Caco-2 (cell line): Measurements from ENCODE around the gene DUSP11. TPM values are rescaled to one million over a fixed set of nuclear protein-coding genes. Genes with fewer than 3 reads are reported as not detected.

ENCODE experiments used
- BruUV-seq: library from RNA; stranded (reverse); fragments of 400-500 nt; replicated peaks from 2 replicates; lab custom pipeline; 2021; lab: Mats Ljungman, UMichigan
- CTCF ChIA-PET: fragments of 300-600 bp; sonication (Branson Sonifier 250); formaldehyde crosslinking; loops from one replicate; lab custom pipeline; 2022; ENCODE audit warnings: antibody characterized with exemption; lab: Charles Lee
- POLR2A ChIA-PET: fragments of 300-600 bp; sonication (Branson Sonifier 250); formaldehyde crosslinking; loops from one replicate; lab custom pipeline; 2022; ENCODE audit warnings: antibody characterized with exemption; lab: Charles Lee
- DNase-seq, 2 experiments: peaks; one replicate each; pipeline versions ENCODE4 v3.0.0 to v3.0.0-alpha.2; 2020 to 2022
- H3K27me3 ChIP-seq: replicated peaks from 2 replicates; pipeline ENCODE4 v1.6.0; 2011; ENCODE audit warnings: low read length; ENCODE audit not compliant: control insufficient read depth, insufficient read depth
- H3K36me3 ChIP-seq: 2 replicates; pipeline ENCODE4 v1.5.1; 2011; ENCODE audit warnings: low read length; ENCODE audit not compliant: control insufficient read depth, insufficient read depth
- H3K4me1 ChIP-seq: fragments of 250-450 bp; sonication (Bioruptor Pico); 2 replicates; pipeline ENCODE4 v1.5.1; 2020; ENCODE audit warnings: mild to moderate bottlenecking
- H3K4me3 ChIP-seq: 2 replicates; pipeline ENCODE4 v1.5.1; 2011; ENCODE audit warnings: low read depth, mild to moderate bottlenecking, control low read depth, low read length
- H3K9me3 ChIP-seq: fragments of 250-450 bp; sonication (Bioruptor Pico); 2 replicates; pipeline ENCODE4 v1.5.1; 2020; ENCODE audit warnings: mild to moderate bottlenecking, moderate library complexity
- H3K27ac Mint-ChIP-seq: one replicate; pipeline ENCODE4 v1.8.0; 2022; ENCODE audit warnings: mixed read lengths; ENCODE audit not compliant: unreplicated experiment
- H3K27me3 Mint-ChIP-seq: one replicate; pipeline ENCODE4 v1.8.0; 2022; ENCODE audit warnings: mixed read lengths; ENCODE audit not compliant: insufficient read depth, unreplicated experiment
- H3K36me3 Mint-ChIP-seq: one replicate; pipeline ENCODE4 v1.8.0; 2022; ENCODE audit warnings: mild to moderate bottlenecking, mixed read lengths; ENCODE audit not compliant: insufficient read depth, unreplicated experiment
- H3K4me1 Mint-ChIP-seq: one replicate; pipeline ENCODE4 v1.8.0; 2022; ENCODE audit warnings: low read depth, mixed read lengths; ENCODE audit not compliant: unreplicated experiment
- H3K4me3 Mint-ChIP-seq: one replicate; pipeline ENCODE4 v1.8.0; 2022; ENCODE audit warnings: mild to moderate bottlenecking, moderate library complexity, mixed read lengths; ENCODE audit not compliant: unreplicated experiment
- H3K9me3 Mint-ChIP-seq: one replicate; pipeline ENCODE4 v1.8.0; 2022; ENCODE audit warnings: mixed read lengths; ENCODE audit not compliant: unreplicated experiment
- intact Hi-C: fragments of 100-400 bp; cut with micrococcal nuclease; formaldehyde crosslinking; loops from one replicate; pipeline ENCODE4 v1.10.0; 2022; ENCODE audit not compliant: unreplicated experiment
- total RNA-seq: library from RNA; stranded (reverse); gene quantifications from 2 replicates; pipeline ENCODE4 v1.2.3, GENCODE V29; 2022
- TF ChIP-seq, protein P1 (sequence below), 2 experiments: fragments of 200-600 bp in 1 of 2; IDR thresholded peaks; 1 replicate in 1 of 2; 2 replicates in 1 of 2; pipeline versions ENCODE4 v1.5.1 to v1.8.0; 2011 to 2022; ENCODE audit warnings: antibody characterized with exemption in 1 of 2, control low read depth in 1 of 2, inconsistent platforms in 1 of 2, low read depth in 1 of 2, low read length in 1 of 2, mild to moderate bottlenecking in 1 of 2, moderate library complexity in 1 of 2; ENCODE audit not compliant: insufficient read depth in 1 of 2, severe bottlenecking in 1 of 2, unreplicated experiment in 1 of 2

Gene DUSP11
- total RNA-seq, 1 experiment from 2014 or later = 24.3 TPM

DNA sequence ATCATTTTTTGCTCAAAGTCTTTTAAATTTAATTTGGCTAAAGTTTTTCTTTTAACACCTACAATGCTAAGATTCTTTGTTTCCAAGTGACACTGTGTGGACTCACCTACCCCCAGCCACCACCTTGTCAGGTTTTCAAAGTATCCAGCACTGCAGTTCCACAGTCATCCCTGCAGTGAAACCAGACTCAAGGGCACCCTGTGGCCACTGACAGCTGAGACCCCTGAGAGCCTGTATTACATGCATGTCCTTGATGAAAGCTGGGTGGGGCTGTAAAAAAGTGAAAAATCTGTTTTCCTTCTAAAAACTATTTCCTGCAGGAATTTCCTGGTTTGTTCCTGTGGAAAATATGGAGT is 62.7 kb downstream of the DUSP11 start:
- TF ChIP-seq, protein P1, sequence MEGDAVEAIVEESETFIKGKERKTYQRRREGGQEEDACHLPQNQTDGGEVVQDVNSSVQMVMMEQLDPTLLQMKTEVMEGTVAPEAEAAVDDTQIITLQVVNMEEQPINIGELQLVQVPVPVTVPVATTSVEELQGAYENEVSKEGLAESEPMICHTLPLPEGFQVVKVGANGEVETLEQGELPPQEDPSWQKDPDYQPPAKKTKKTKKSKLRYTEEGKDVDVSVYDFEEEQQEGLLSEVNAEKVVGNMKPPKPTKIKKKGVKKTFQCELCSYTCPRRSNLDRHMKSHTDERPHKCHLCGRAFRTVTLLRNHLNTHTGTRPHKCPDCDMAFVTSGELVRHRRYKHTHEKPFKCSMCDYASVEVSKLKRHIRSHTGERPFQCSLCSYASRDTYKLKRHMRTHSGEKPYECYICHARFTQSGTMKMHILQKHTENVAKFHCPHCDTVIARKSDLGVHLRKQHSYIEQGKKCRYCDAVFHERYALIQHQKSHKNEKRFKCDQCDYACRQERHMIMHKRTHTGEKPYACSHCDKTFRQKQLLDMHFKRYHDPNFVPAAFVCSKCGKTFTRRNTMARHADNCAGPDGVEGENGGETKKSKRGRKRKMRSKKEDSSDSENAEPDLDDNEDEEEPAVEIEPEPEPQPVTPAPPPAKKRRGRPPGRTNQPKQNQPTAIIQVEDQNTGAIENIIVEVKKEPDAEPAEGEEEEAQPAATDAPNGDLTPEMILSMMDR (IDR thresholded peaks at IDR 0.05; ENCODE audit: insufficient read depth in 1 of 2, low read depth in 1 of 2, low read length in 1 of 2, severe bottlenecking in 1 of 2, unreplicated experiment in 1 of 2) = no peak
- no peak overlapping the region for H3K4me3 ChIP-seq
- H3K9me3 Mint-ChIP-seq = no peaks in the 10 kb centered on the region
- DNase-seq = no peak
- BruUV-seq = no TSS peak
- H3K4me1 Mint-ChIP-seq = no peaks in the 10 kb centered on the region
- H3K27me3 ChIP-seq = no peaks in the 10 kb centered on the region
- POLR2A ChIA-PET = no interaction called here
- no peaks in the 10 kb centered on the region for H3K9me3 ChIP-seq
- no peak overlapping the region for H3K4me3 Mint-ChIP-seq
- no peaks in the 10 kb centered on the region for H3K36me3 Mint-ChIP-seq
- intact Hi-C loops = no loop called here
- H3K27me3 Mint-ChIP-seq = peaks cover 2% of the 10 kb centered on the region
- H3K27ac Mint-ChIP-seq = no peak overlapping the region
- no peaks in the 10 kb centered on the region for H3K4me1 ChIP-seq
- no peaks in the 10 kb centered on the region for H3K36me3 ChIP-seq
- CTCF ChIA-PET = no interaction called here

- TF ChIP-seq, protein P1 (IDR thresholded peaks at IDR 0.05; ENCODE audit: insufficient read depth in 1 of 2, low read depth in 1 of 2, low read length in 1 of 2, severe bottlenecking in 1 of 2, unreplicated experiment in 1 of 2) = no peak
- Histone ChIP-seq H3K4me1 (no peaks in the 10 kb centered on the region), H3K4me3 (no peak overlapping the region), H3K27me3 (no peaks in the 10 kb centered on the region), H3K9me3 (no peaks in the 10 kb centered on the region), H3K36me3 (no peaks in the 10 kb centered on the region)
- H3K9me3 Mint-ChIP-seq = no peaks in the 10 kb centered on the region
- H3K27me3 Mint-ChIP-seq = peaks cover 2% of the 10 kb centered on the region
- H3K4me1 Mint-ChIP-seq = no peaks in the 10 kb centered on the region
- intact Hi-C loops = no loop called here
- H3K36me3 Mint-ChIP-seq = no peaks in the 10 kb centered on the region
- BruUV-seq = no TSS peak
- ChIA-PET CTCF (no interaction called here), POLR2A (no interaction called here)
- DNase-seq = no peak
- no peak overlapping the region for H3K27ac Mint-ChIP-seq
- no peak overlapping the region for H3K4me3 Mint-ChIP-seq
Measured at GRCh38 chr2:73716543-73717250, 63.2 kb downstream of the DUSP11 start.

DNA sequence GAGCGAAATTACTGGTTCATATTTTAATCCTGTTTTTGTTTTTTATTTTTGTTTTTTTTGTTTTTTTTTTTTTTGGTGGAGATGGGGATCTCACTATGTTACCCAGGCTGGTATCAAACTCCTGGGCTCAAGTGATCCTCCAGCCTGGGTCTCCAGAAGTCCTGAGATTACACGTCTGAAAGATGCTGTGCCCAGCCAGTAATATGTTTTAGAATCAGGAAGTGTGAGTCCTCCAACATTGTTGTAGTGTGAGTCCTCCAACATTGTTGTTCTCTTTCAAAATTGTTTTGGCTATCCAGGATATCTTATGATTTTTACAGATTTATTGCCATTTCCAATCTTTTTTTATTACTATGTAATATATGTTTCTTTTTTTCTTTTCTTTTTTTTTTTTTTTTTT is 65.8 kb downstream of the DUSP11 start:
- Mint-ChIP-seq H3K27ac (no peak overlapping the region), H3K36me3 (no peaks in the 10 kb centered on the region), H3K4me3 (no peak overlapping the region), H3K9me3 (no peaks in the 10 kb centered on the region), H3K27me3 (peaks cover 2% of the 10 kb centered on the region), H3K4me1 (no peaks in the 10 kb centered on the region)
- ChIA-PET CTCF (no interaction called here), POLR2A (no interaction called here)
- Histone ChIP-seq H3K4me3 (no peak overlapping the region), H3K36me3 (no peaks in the 10 kb centered on the region), H3K4me1 (no peaks in the 10 kb centered on the region), H3K27me3 (no peaks in the 10 kb centered on the region), H3K9me3 (no peaks in the 10 kb centered on the region)
- no TSS peak for BruUV-seq
- TF ChIP-seq, protein P1 (IDR thresholded peaks at IDR 0.05; ENCODE audit: insufficient read depth in 1 of 2, low read depth in 1 of 2, low read length in 1 of 2, severe bottlenecking in 1 of 2, unreplicated experiment in 1 of 2) = no peak
- intact Hi-C loops = no loop called here
- DNase-seq = no peak

Other genes starting within 250 kb of the DUSP11 start
- gene NAT8, start 137.7 kb downstream of the DUSP11 start, total RNA-seq = not detected in 2 replicates
- gene TPRKB, start 42.8 kb downstream of the DUSP11 start, total RNA-seq = 42.1 and 48.8 TPM in 2 replicates
- gene C2orf78, start 4.1 kb upstream of the DUSP11 start, total RNA-seq = not detected in 2 replicates
- gene STAMBP, start 48.9 kb upstream of the DUSP11 start, total RNA-seq = 49.8 and 50.1 TPM in 2 replicates
- 2.6 and 5.7 TPM in 2 replicates for gene ACTG2, start 112.9 kb upstream of the DUSP11 start, total RNA-seq
- gene DGUOK, start 146.8 kb upstream of the DUSP11 start, total RNA-seq = 69.6 and 70.7 TPM in 2 replicates
- gene TET3, start 204.8 kb upstream of the DUSP11 start, total RNA-seq = 27.5 and 27.8 TPM in 2 replicates